GM23248 (cell line): ENCODE measurements around the gene TENM4. TPM values are rescaled to one million over a fixed set of nuclear protein-coding genes. Genes with fewer than 3 reads are reported as not detected.

Source experiments
- DNase-seq: peaks from one replicate; pipeline ENCODE4 v3.0.0-alpha.2; 2015
- H2AFZ ChIP-seq: fragments of 200-600 bp; sonication (generic); 2 replicates; pipeline ENCODE4 v1.6.1; 2016; ENCODE audit warnings: antibody characterized with exemption
- H3F3A ChIP-seq: fragments of 200-600 bp; sonication (generic); 2 replicates; pipeline ENCODE4 v1.6.1; 2016; ENCODE audit warnings: mild to moderate bottlenecking, antibody characterized with exemption, mixed run types; ENCODE audit not compliant: insufficient read depth
- H3K27ac ChIP-seq: fragments of 200-600 bp; sonication (generic); 2 replicates; pipeline ENCODE4 v1.5.1; 2016; ENCODE audit warnings: mild to moderate bottlenecking
- H3K27me3 ChIP-seq: fragments of 200-600 bp; sonication (generic); replicated peaks from 2 replicates; pipeline ENCODE4 v1.6.1; 2016; ENCODE audit warnings: mild to moderate bottlenecking; ENCODE audit not compliant: insufficient read depth
- H3K36me3 ChIP-seq: fragments of 200-600 bp; sonication (generic); 2 replicates; pipeline ENCODE4 v1.6.1; 2016; ENCODE audit warnings: low read depth, mild to moderate bottlenecking
- H3K4me1 ChIP-seq: fragments of 200-600 bp; sonication (generic); 2 replicates; pipeline ENCODE4 v1.6.1; 2016; ENCODE audit warnings: mild to moderate bottlenecking; ENCODE audit not compliant: insufficient read depth
- H3K4me2 ChIP-seq: fragments of 200-600 bp; sonication (generic); one replicate; pipeline ENCODE4 v1.6.1; 2016; ENCODE audit warnings: mild to moderate bottlenecking; ENCODE audit not compliant: unreplicated experiment
- H3K4me3 ChIP-seq: fragments of 200-600 bp; sonication (generic); 2 replicates; pipeline ENCODE4 v1.5.1; 2016; ENCODE audit warnings: mild to moderate bottlenecking
- H3K79me2 ChIP-seq: fragments of 200-600 bp; sonication (generic); 2 replicates; pipeline ENCODE4 v1.6.1; 2016; ENCODE audit warnings: mild to moderate bottlenecking; ENCODE audit not compliant: insufficient read depth
- H3K9ac ChIP-seq: fragments of 200-600 bp; sonication (generic); 2 replicates; pipeline ENCODE4 v1.6.1; 2016; ENCODE audit warnings: mild to moderate bottlenecking
- H3K9me2 ChIP-seq: fragments of 200-600 bp; sonication (generic); 2 replicates; pipeline ENCODE4 v1.6.1; 2016; ENCODE audit warnings: mixed run types, mild to moderate bottlenecking, moderate library complexity; ENCODE audit not compliant: insufficient read depth
- H3K9me3 ChIP-seq: fragments of 200-600 bp; sonication (generic); one replicate; pipeline ENCODE4 v1.6.1; 2017; ENCODE audit warnings: low read depth
- H4K20me1 ChIP-seq: fragments of 200-600 bp; sonication (generic); 2 replicates; pipeline ENCODE4 v1.6.0; 2016; ENCODE audit not compliant: insufficient read depth
- EZH2 ChIP-seq: fragments of 200-600 bp; sonication (generic); IDR thresholded peaks from 2 replicates; pipeline ENCODE4 v1.6.1; 2018; ENCODE audit warnings: antibody characterized with exemption, mild to moderate bottlenecking; ENCODE audit not compliant: insufficient read depth, poor library complexity, severe bottlenecking
- EZH2phosphoT487 ChIP-seq: fragments of 200-600 bp; sonication (generic); IDR thresholded peaks from 2 replicates; pipeline ENCODE4 v1.6.1; 2018; ENCODE audit warnings: antibody characterized with exemption, moderate library complexity, mild to moderate bottlenecking, low read depth; ENCODE audit not compliant: insufficient read depth
- WGBS, 2 experiments: methylation state at CpG; one replicate each; pipeline ENCODE4 v1.1.6; 2015 to 2017; ENCODE audit warnings: low lambda C conversion rate in 2 of 2, low coverage in 1 of 2; ENCODE audit errors: missing lambda C conversion rate in 2 of 2; 5-methylcytosine and 5-hydroxymethylcytosine counted together
- in situ Hi-C: fragments of 300-500 bp; cut with MboI; formaldehyde crosslinking; loops from 2 replicates; pipeline ENCODE4 v1.15.0; 2020
- polyA plus RNA-seq: library from polyadenylated mRNA; unstranded; fragments of >200 nt; fragmentation: Nextera tagmentation; extraction: Ambion mirVana; gene quantifications from 2 replicates; pipeline ENCODE4 v1.2.1, GENCODE V29; 2016
- total RNA-seq: library from RNA; depleted of rRNA; stranded (reverse); fragments of >200 nt; shearing (Covaris generic); gene quantifications from 2 replicates; pipeline ENCODE4 v1.2.3, GENCODE V29; 2014

Gene TENM4
- total and polyA plus RNA-seq, 2 experiments from 2014 or later: 0.11 to 0.48 TPM

DNA sequence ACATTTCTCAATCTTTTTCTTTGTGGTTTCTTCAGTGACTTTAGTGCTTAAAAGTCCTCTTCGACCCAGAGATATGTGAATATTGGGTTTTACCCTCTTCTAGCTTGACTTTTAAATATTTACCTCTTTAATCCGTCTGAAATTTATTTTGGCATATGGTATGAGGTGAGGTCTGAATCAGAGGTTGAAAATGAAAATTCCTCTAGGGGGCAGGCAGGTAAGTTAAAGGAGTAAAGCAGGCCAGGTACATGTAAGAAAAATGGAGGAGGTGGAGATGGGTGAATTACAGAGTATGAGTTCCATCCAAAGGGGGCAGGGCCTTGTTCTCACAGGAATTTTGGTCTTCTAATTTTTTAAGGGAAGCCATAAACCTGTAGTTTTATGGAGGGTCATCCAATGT is 602.4 kb downstream of the TENM4 start:
- no peak overlapping the region for H3K9ac ChIP-seq
- H3K36me3 ChIP-seq: no peaks in the 10 kb centered on the region
- peaks cover 15% of the 10 kb centered on the region for H3F3A ChIP-seq
- H3K27me3 ChIP-seq: no peaks in the 10 kb centered on the region
- no peak for DNase-seq
- no peaks in the 10 kb centered on the region for H4K20me1 ChIP-seq
- no peak overlapping the region for H3K4me2 ChIP-seq
- H2AFZ ChIP-seq: no peak overlapping the region
- H3K4me3 ChIP-seq: no peak overlapping the region
- H3K9me2 ChIP-seq: no peaks in the 10 kb centered on the region
- H3K27ac ChIP-seq: no peak overlapping the region
- no peaks in the 10 kb centered on the region for H3K9me3 ChIP-seq
- H3K4me1 ChIP-seq: peaks cover 11% of the 10 kb centered on the region
- TF ChIP-seq EZH2: no peak
- no peak for TF ChIP-seq EZH2phosphoT487
- in situ Hi-C loops: no loop called here
- no peaks in the 10 kb centered on the region for H3K79me2 ChIP-seq
- WGBS, 2 experiments: 50 to 65% methylated on average over 2 of the region's 2 CpGs

DNA sequence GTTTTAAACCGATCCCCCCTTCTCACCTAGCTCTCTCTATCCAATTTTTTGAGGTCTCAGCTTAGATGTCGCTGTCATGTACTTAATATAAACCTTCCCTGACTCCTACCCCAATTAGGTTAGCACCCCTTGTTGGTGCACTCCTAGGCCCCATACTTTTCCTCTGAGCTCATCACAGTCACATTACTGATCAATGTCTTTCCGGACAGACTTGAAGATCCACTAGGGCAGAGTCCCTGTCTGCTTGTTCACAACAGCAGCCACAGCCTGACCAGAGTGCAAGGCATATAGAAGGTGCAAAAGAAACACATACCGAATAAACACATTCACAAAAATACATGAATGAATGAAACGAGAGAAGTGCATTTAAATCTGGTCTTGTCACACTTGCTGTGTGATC is 605.2 kb downstream of the TENM4 start:
- Histone ChIP-seq H3K27ac (no peak overlapping the region), H3K9me2 (no peaks in the 10 kb centered on the region), H3K4me3 (no peak overlapping the region), H3K9me3 (no peaks in the 10 kb centered on the region), H3K36me3 (no peaks in the 10 kb centered on the region), H3K4me2 (no peak overlapping the region), H3K79me2 (no peaks in the 10 kb centered on the region), H2AFZ (no peak overlapping the region), H4K20me1 (no peaks in the 10 kb centered on the region), H3K4me1 (peaks cover 4% of the 10 kb centered on the region; the same call in 1 of the 2 replicates), H3K27me3 (0 out of 2 replicates have a peak, but pooled peaks cover 4% of the 10 kb centered on the region), H3K9ac (no peak overlapping the region), H3F3A (peaks cover 9% of the 10 kb centered on the region)
- no peak for TF ChIP-seq EZH2phosphoT487
- no peak for TF ChIP-seq EZH2
- no peak for DNase-seq
- 64 to 65% methylated on average over 5 of the region's 5 CpGs for WGBS, 2 experiments
- in situ Hi-C loops: no loop called here

DNA sequence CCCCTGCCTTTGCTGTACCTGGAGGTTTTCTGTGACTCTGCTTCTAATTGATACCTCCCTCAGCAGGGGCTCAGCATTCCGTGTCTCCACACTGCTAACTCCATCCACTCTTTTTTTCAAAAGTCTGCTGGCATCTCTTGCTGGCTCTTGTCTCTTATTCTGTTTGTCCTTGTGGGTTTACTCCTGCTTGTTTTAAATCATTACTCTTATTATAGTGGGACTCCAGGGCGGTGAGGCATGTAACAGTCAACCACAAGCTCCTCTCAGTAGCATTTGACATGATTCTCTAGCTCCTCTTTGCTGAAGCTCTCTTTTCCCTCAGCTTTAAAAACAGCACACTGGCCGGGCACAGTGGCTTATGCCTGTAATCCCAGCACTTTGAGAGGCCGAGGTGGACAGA is 605.9 kb downstream of the TENM4 start:
- TF ChIP-seq EZH2phosphoT487: no peak
- no peak for TF ChIP-seq EZH2
- H3K27me3 ChIP-seq: 0 out of 2 replicates have a peak, but pooled peaks cover 4% of the 10 kb centered on the region
- no peaks in the 10 kb centered on the region; the same call in 1 of the 2 replicates for H3K4me1 ChIP-seq
- peaks cover 3% of the 10 kb centered on the region; the same call in 1 of the 2 replicates for H3F3A ChIP-seq
- H3K4me3 ChIP-seq: no peak overlapping the region
- in situ Hi-C loops: no loop called here
- WGBS, 2 experiments: 42 to 46% methylated on average over 4 of the region's 4 CpGs
- no peak overlapping the region for H3K27ac ChIP-seq
- no peaks in the 10 kb centered on the region for H3K9me3 ChIP-seq
- no peak overlapping the region for H3K4me2 ChIP-seq
- no peak overlapping the region for H3K9ac ChIP-seq
- no peaks in the 10 kb centered on the region for H3K36me3 ChIP-seq
- no peaks in the 10 kb centered on the region for H3K79me2 ChIP-seq
- DNase-seq: no peak
- no peaks in the 10 kb centered on the region for H3K9me2 ChIP-seq
- no peaks in the 10 kb centered on the region for H4K20me1 ChIP-seq
- H2AFZ ChIP-seq: no peak overlapping the region

DNA sequence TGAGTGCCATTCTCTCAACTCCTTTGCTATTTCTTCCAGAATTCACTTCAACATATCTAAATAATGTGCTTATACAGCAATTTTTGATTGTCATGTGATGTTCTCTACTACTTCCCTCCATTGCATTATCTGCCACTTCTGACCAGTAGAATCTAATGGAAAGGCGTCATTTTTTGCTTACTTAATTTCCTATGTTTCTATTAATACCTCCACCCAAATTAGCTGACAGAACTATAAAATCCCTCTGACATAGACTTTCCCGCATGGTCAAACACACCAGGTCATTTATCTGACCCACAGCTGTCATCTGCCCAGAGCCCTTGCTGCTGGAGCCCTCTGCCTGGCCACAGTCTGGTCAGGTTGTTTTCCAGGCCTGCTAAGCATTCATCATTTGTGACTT is 607.6 kb downstream of the TENM4 start:
- no peaks in the 10 kb centered on the region for H3K9me2 ChIP-seq
- H3K36me3 ChIP-seq: no peaks in the 10 kb centered on the region
- no peaks in the 10 kb centered on the region for H3F3A ChIP-seq
- no peak for DNase-seq
- in situ Hi-C loops: no loop called here
- H3K4me2 ChIP-seq: no peak overlapping the region
- no peaks in the 10 kb centered on the region for H3K4me1 ChIP-seq
- no peak for TF ChIP-seq EZH2
- no peak for TF ChIP-seq EZH2phosphoT487
- H3K4me3 ChIP-seq: no peak overlapping the region
- no peak overlapping the region for H2AFZ ChIP-seq
- no peaks in the 10 kb centered on the region for H3K9me3 ChIP-seq
- no peak overlapping the region for H3K9ac ChIP-seq
- 0 out of 2 replicates have a peak, but pooled peaks cover 4% of the 10 kb centered on the region for H3K27me3 ChIP-seq
- no peak overlapping the region for H3K27ac ChIP-seq
- H4K20me1 ChIP-seq: no peaks in the 10 kb centered on the region
- 57 to 60% methylated on average over 2 of the region's 2 CpGs for WGBS, 2 experiments
- H3K79me2 ChIP-seq: no peaks in the 10 kb centered on the region
